HepG2 (cell line): ENCODE results near the gene SNX11. TPM values are rescaled to one million over a fixed set of nuclear protein-coding genes. Genes with fewer than 3 reads are reported as not detected.
A peak's percentile ranks its signal among the peaks of the same experiment; 100 is the strongest.

Experiments
- ATAC-seq: fragments of 200-7000 bp; cut with Tn5 transposase; 3 replicates; pipeline ENCODE4 v1.9.1; 2020; ENCODE audit warnings: mild to moderate bottlenecking, moderate library complexity
- BruUV-seq: library from RNA; stranded (reverse); fragments of 400-500 nt; replicated peaks from 2 replicates; lab custom pipeline; 2021; lab: Mats Ljungman, UMichigan
- CTCF ChIA-PET: fragments of 300-600 bp; formaldehyde crosslinking; extraction: SDS; loops from one replicate; lab custom pipeline; 2021; ENCODE audit warnings: low total read pairs, inconsistent platforms, low intra/inter-chr PET ratio; lab: Yijun Ruan, JAX
- POLR2A ChIA-PET: fragments of 350-600 bp; sonication (Branson Sonifier 250); formaldehyde crosslinking; loops from one replicate; lab custom pipeline; 2020; ENCODE audit warnings: antibody characterized with exemption, inconsistent platforms; lab: Yijun Ruan, JAX
- DNase-seq: peaks from one replicate; pipeline ENCODE4 v3.0.0-alpha.2; 2015; ENCODE audit warnings: low spot score
- FAIRE-seq: peaks from 3 replicates; lab custom pipeline; 2011; peaks lifted over from hg19 to GRCh38; lab: Jason Lieb, UNC
- H2AFZ ChIP-seq: one replicate; pipeline ENCODE4 v1.6.1; 2011; ENCODE audit warnings: low read length, inconsistent platforms
- H3K27ac ChIP-seq: fragments of 300-600 bp; 3 replicates; pipeline ENCODE4 v1.8.0; 2011; ENCODE audit warnings: mixed run types, mild to moderate bottlenecking, mixed read lengths, low read length, inconsistent platforms; ENCODE audit not compliant: insufficient read depth; ENCODE audit errors: extremely low read length
- H3K27me3 ChIP-seq, 2 experiments: fragments of 200-600 bp in 1 of 2; 2 replicates in 1 of 2; 3 replicates in 1 of 2; pipeline versions ENCODE4 v1.6.0 to v1.8.0; 2011; ENCODE audit warnings: low read length in 2 of 2, mild to moderate bottlenecking in 2 of 2, moderate library complexity in 2 of 2, inconsistent platforms in 1 of 2; ENCODE audit not compliant: insufficient read depth in 2 of 2, control insufficient read depth in 1 of 2
- H3K36me3 ChIP-seq, 2 experiments: fragments of 200-600 bp in 1 of 2; replicated peaks in 1 of 2; 2 replicates in 1 of 2; 3 replicates in 1 of 2; pipeline versions ENCODE4 v1.5.1 to v1.8.0; 2011; ENCODE audit warnings: low read length in 2 of 2, inconsistent platforms in 1 of 2; ENCODE audit not compliant: insufficient read depth in 2 of 2, control insufficient read depth in 1 of 2
- H3K4me1 ChIP-seq: 2 replicates; pipeline ENCODE4 v1.5.1; 2012; ENCODE audit warnings: low read length, inconsistent platforms; ENCODE audit not compliant: insufficient read depth
- H3K4me2 ChIP-seq: 2 replicates; pipeline ENCODE4 v1.6.0; 2011; ENCODE audit warnings: low read depth, low read length, inconsistent platforms
- H3K4me3 ChIP-seq, 3 experiments: fragments of 200-600 bp in 1 of 3; sonication (generic), shearing (Covaris generic) in 1 of 3; replicated peaks in 1 of 3; 2 replicates each; pipeline ENCODE4 v1.5.1; 2011 to 2016; ENCODE audit warnings: low read length in 3 of 3, inconsistent platforms in 2 of 3, low read depth in 2 of 3, mild to moderate bottlenecking in 2 of 3, control low read depth in 1 of 3, mixed read lengths in 1 of 3; ENCODE audit not compliant: insufficient read depth in 1 of 3
- H3K79me2 ChIP-seq: one replicate; pipeline ENCODE4 v1.6.1; 2011; ENCODE audit warnings: low read length, inconsistent platforms; ENCODE audit not compliant: insufficient read depth
- H3K9ac ChIP-seq: 2 replicates; pipeline ENCODE4 v1.6.0; 2011; ENCODE audit warnings: mild to moderate bottlenecking, low read depth, low read length, inconsistent platforms; ENCODE audit not compliant: insufficient read depth
- H3K9me3 ChIP-seq: 2 replicates; pipeline ENCODE4 v1.5.1; 2012; ENCODE audit warnings: mild to moderate bottlenecking, low read length
- H4K20me1 ChIP-seq: 2 replicates; pipeline ENCODE4 v1.6.0; 2011; ENCODE audit warnings: inconsistent platforms, mild to moderate bottlenecking, low read length, moderate library complexity; ENCODE audit not compliant: insufficient read depth
- ARID2 ChIP-seq: sonication (generic); formaldehyde crosslinking; IDR thresholded peaks from 2 replicates; pipeline ENCODE4 v1.8.1; 2022; ENCODE audit warnings: mild to moderate bottlenecking, missing genetic modification reagents, borderline replicate concordance
- ERF ChIP-seq: IDR thresholded peaks from 2 replicates; pipeline ENCODE4 v1.6.1; 2018; ENCODE audit warnings: missing biosample characterization, missing genetic modification reagents
- GATAD1 ChIP-seq: IDR thresholded peaks from 2 replicates; pipeline ENCODE4 v1.6.1; 2016; ENCODE audit warnings: missing genetic modification reagents, missing compliant biosample characterization
- IRF2 ChIP-seq: IDR thresholded peaks from 2 replicates; pipeline ENCODE4 v1.6.1; 2018; ENCODE audit warnings: missing genetic modification reagents, missing compliant biosample characterization
- KAT8 ChIP-seq: IDR thresholded peaks from 2 replicates; pipeline ENCODE4 v1.6.1; 2016; ENCODE audit warnings: missing genetic modification reagents, missing compliant biosample characterization
- KDM6A ChIP-seq: IDR thresholded peaks from 2 replicates; pipeline ENCODE4 v1.6.1; 2016; ENCODE audit warnings: low read depth
- KLF16 ChIP-seq, 2 experiments: sonication (generic) in 1 of 2; formaldehyde crosslinking in 1 of 2; IDR thresholded peaks; 2 replicates each; pipeline versions ENCODE4 v1.6.1 to v1.8.0; 2016 to 2023; ENCODE audit warnings: missing genetic modification reagents in 2 of 2, missing compliant biosample characterization in 1 of 2
- POGK ChIP-seq: sonication (generic); formaldehyde crosslinking; conservative IDR thresholded peaks from 2 replicates; pipeline ENCODE4 v1.8.0; 2022; ENCODE audit warnings: mild to moderate bottlenecking, moderate library complexity, missing genetic modification reagents
- RAD21 ChIP-seq: fragments of 450-650 bp; formaldehyde crosslinking; IDR thresholded peaks from 2 replicates; pipeline ENCODE4 v1.5.0; 2020; ENCODE audit warnings: mild to moderate bottlenecking
- SAP130 ChIP-seq: IDR thresholded peaks from 2 replicates; pipeline ENCODE4 v1.6.1; 2016; ENCODE audit warnings: low read depth
- SIX1 ChIP-seq: sonication (generic); formaldehyde crosslinking; IDR thresholded peaks from 2 replicates; pipeline ENCODE4 v1.4.0; 2020; ENCODE audit warnings: missing genetic modification reagents, borderline replicate concordance
- STAG1 ChIP-seq: sonication (generic); formaldehyde crosslinking; IDR thresholded peaks from 2 replicates; pipeline ENCODE4 v1.4.0; 2020; ENCODE audit warnings: missing genetic modification reagents
- TBX2 ChIP-seq: sonication (generic); formaldehyde crosslinking; IDR thresholded peaks from 2 replicates; pipeline ENCODE4 v1.5.0; 2020; ENCODE audit warnings: missing genetic modification reagents, mild to moderate bottlenecking, borderline replicate concordance
- TSC22D2 ChIP-seq: sonication (generic); formaldehyde crosslinking; IDR thresholded peaks from 2 replicates; pipeline ENCODE4 v1.5.1; 2020; ENCODE audit warnings: missing genetic modification reagents, mild to moderate bottlenecking, borderline replicate concordance
- ZKSCAN8 ChIP-seq: IDR thresholded peaks from 2 replicates; pipeline ENCODE4 v1.6.1; 2016; ENCODE audit warnings: borderline replicate concordance, missing genetic modification reagents, missing compliant biosample characterization
- ZNF331 ChIP-seq: sonication (generic); formaldehyde crosslinking; IDR thresholded peaks from 2 replicates; pipeline ENCODE4 v1.4.0; 2020; ENCODE audit warnings: missing genetic modification reagents
- WGBS: methylation state at CpG from one replicate; pipeline ENCODE4 v1.1.6; 2017; ENCODE audit warnings: low lambda C conversion rate; 5-methylcytosine and 5-hydroxymethylcytosine counted together
- in situ Hi-C: cut with HindIII; loops from 2 replicates; pipeline ENCODE4 v1.10.0; 2017; ENCODE audit warnings: low pct_unique_long_range_greater_than_20kb; ENCODE audit not compliant: extremely low pct_ligation_motif_present
- intact Hi-C: fragments of 100-400 bp; cut with micrococcal nuclease; formaldehyde crosslinking; loops from one replicate; pipeline ENCODE4 v1.10.0; 2022; ENCODE audit not compliant: unreplicated experiment
- polyA plus RNA-seq, 8 experiments: library from polyadenylated mRNA; depleted of rRNA in 3 of 8; stranded (reverse) in 7 of 8; unstranded in 1 of 8; fragments of >200 nt; fragmentation: Illumina TruSeq in 4 of 8; extraction: Trizol in 4 of 8; gene quantifications; 2 replicates each; pipeline versions ENCODE4 v1.2.1 to v1.2.3, GENCODE V29; 2011 to 2016; ENCODE audit warnings: low read depth in 4 of 8, missing spikeins in 1 of 8, mixed read lengths in 1 of 8; ENCODE audit not compliant: insufficient read depth in 1 of 8
- total RNA-seq, 5 experiments: library from RNA; depleted of rRNA; stranded (reverse); fragments of >200 nt; fragmentation: Illumina TruSeq; extraction: Trizol; gene quantifications; 2 replicates each; pipeline ENCODE4 v1.2.3, GENCODE V29; 2016; ENCODE audit warnings: low read depth in 1 of 5
- TF ChIP-seq, protein P1 (sequence below): IDR thresholded peaks from 2 replicates; pipeline ENCODE4 v1.6.1; 2012; ENCODE audit warnings: low read depth, low read length, improper control_type of control experiment
- TF ChIP-seq, protein P2 (sequence below): sonication (generic); formaldehyde crosslinking; IDR thresholded peaks from 2 replicates; pipeline ENCODE4 v1.5.0; 2020; ENCODE audit warnings: mild to moderate bottlenecking, missing genetic modification reagents, moderate library complexity

Gene SNX11
- total and polyA plus RNA-seq, 2 of the 13 experiments (the other 11 are each of a cell fraction or from before 2014, with no cell fraction given) = 12.9 to 14.0 TPM

- Histone ChIP-seq H3K27me3 (no peaks in the 10 kb centered on the region), H3K4me2 (no peak overlapping the region), H3K4me1 (0 out of 2 replicates have a peak, but pooled peaks cover 8% of the 10 kb centered on the region), H3K36me3 (peaks cover 12 to 48% of the 10 kb centered on the region in 2 experiments), H3K27ac (no peak overlapping the region), H3K9me3 (no peaks in the 10 kb centered on the region), H2AFZ (no peak overlapping the region), H4K20me1 (peaks cover under 1% of the 10 kb centered on the region; the same call in 1 of the 2 replicates), H3K79me2 (no peaks in the 10 kb centered on the region), H3K9ac (no peak overlapping the region), H3K4me3 (no peak overlapping the region)
- DNase-seq (peak; percentile 75), ATAC-seq (peak; percentile 86), FAIRE-seq (peak; percentile 67)
- in situ Hi-C loops (loop anchor here (5.0 kb wide), 1 partner anchor 47 kb away; no protein-coding TSS in a partner anchor), intact Hi-C loops (loop anchor here (1.0 to 2.0 kb wide), 3 partner anchors 22 to 49 kb away; partner anchors contain the start of gene COPZ2)
- 86% methylated on average over 7 of the region's 7 CpGs for WGBS
- CTCF ChIA-PET = interaction anchor here (0.7 to 5.4 kb wide), 6 partner anchors 10 to 64 kb away, joined by 3 to 127 read pairs (median 6); partner anchors contain the start of genes COPZ2 and NFE2L1
- POLR2A ChIA-PET = interaction anchor here (3.4 kb wide), 1 partner anchor 26 kb away, joined by 15 read pairs; the partner anchor contains the start of gene NFE2L1
- no TSS peak for BruUV-seq
- TF ChIP-seq IRF2 (CRISPR knock-in tag) (peak; percentile 38; the same call in 1 of the 2 replicates), ERF (CRISPR knock-in tag) (peak; percentile 57; the same call in 1 of the 2 replicates), SAP130 (CRISPR knock-in tag) (peak; percentile 46; the same call in 1 of the 2 replicates), POGK (CRISPR knock-in tag) (0 out of 2 replicates have a peak, but pooled peaks have one; percentile 37), TSC22D2 (0 out of 2 replicates have a peak, but pooled peaks have one; percentile 44), GATAD1 (0 out of 2 replicates have a peak, but pooled peaks have one; percentile 28), KDM6A (CRISPR knock-in tag) (no peak), ARID2 (CRISPR knock-in tag) (no peak), STAG1 (CRISPR knock-in tag) (peak; percentile 92), KAT8 (CRISPR knock-in tag) (0 out of 2 replicates have a peak, but pooled peaks have one; percentile 32), TBX2 (CRISPR knock-in tag) (no peak), KLF16 (CRISPR knock-in tag; IDR thresholded peaks at IDR 0.05) (peak in 1 of 2 experiments; percentile 34; a peak in 1 of 4 replicates), SIX1 (CRISPR knock-in tag) (0 out of 2 replicates have a peak, but pooled peaks have one; percentile 22), RAD21 (CRISPR knock-in tag) (peak; percentile 89), ZNF331 (CRISPR knock-in tag) (0 out of 2 replicates have a peak, but pooled peaks have one; percentile 17), ZKSCAN8 (CRISPR knock-in tag) (peak; percentile 53; the same call in 1 of the 2 replicates)
- TF ChIP-seq, protein P1, sequence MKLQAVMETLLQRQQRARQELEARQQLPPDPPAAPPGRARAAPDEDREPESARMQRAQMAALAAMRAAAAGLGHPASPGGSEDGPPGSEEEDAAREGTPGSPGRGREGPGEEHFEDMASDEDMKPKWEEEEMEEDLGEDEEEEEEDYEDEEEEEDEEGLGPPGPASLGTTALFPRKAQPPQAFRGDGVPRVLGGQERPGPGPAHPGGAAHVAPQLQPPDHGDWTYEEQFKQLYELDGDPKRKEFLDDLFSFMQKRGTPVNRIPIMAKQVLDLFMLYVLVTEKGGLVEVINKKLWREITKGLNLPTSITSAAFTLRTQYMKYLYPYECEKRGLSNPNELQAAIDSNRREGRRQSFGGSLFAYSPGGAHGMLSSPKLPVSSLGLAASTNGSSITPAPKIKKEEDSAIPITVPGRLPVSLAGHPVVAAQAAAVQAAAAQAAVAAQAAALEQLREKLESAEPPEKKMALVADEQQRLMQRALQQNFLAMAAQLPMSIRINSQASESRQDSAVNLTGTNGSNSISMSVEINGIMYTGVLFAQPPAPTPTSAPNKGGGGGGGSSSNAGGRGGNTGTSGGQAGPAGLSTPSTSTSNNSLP = peak; percentile 56; the same call in 1 of the 2 replicates
- TF ChIP-seq, protein P2, sequence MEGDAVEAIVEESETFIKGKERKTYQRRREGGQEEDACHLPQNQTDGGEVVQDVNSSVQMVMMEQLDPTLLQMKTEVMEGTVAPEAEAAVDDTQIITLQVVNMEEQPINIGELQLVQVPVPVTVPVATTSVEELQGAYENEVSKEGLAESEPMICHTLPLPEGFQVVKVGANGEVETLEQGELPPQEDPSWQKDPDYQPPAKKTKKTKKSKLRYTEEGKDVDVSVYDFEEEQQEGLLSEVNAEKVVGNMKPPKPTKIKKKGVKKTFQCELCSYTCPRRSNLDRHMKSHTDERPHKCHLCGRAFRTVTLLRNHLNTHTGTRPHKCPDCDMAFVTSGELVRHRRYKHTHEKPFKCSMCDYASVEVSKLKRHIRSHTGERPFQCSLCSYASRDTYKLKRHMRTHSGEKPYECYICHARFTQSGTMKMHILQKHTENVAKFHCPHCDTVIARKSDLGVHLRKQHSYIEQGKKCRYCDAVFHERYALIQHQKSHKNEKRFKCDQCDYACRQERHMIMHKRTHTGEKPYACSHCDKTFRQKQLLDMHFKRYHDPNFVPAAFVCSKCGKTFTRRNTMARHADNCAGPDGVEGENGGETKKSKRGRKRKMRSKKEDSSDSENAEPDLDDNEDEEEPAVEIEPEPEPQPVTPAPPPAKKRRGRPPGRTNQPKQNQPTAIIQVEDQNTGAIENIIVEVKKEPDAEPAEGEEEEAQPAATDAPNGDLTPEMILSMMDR = peak; percentile 87
These were observed 33.1 kb upstream of the SNX11 start for GRCh38 chr17:48074322-48075081.
